ENCODE data around the gene ADCY1.

Gene ADCY1

GRCh38 chr7:45695249-45695995 is 121.3 kb downstream of the ADCY1 start:
- no peak for DNase-seq (ENCODE audit: low spot score)

DNA sequence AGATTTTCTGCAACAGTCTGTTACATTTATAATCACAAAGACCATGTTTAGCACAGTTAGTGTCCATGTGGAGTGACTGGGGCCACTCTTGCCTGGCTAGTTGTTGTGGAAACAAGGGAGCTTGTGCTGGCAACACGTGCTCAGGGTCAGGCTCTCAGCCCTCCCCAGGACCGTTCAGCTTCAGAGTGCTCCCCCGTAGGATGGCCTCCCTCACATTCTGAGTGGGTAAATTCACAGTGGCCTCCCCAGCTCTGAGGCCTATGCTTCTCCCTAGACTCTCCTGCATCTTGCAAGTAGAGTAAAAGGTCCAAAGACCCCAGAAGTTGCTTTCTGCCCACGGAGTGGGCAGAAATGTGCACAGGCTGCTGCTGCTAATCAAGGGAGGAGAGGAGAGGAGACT is 122.3 kb downstream of the ADCY1 start:
- DNase-seq (ENCODE audit: low spot score), result no peak

- DNase-seq (ENCODE audit: low spot score), result no peak
Observed at GRCh38 chr7:45697576-45698136, 123.5 kb downstream of the ADCY1 start.

DNA sequence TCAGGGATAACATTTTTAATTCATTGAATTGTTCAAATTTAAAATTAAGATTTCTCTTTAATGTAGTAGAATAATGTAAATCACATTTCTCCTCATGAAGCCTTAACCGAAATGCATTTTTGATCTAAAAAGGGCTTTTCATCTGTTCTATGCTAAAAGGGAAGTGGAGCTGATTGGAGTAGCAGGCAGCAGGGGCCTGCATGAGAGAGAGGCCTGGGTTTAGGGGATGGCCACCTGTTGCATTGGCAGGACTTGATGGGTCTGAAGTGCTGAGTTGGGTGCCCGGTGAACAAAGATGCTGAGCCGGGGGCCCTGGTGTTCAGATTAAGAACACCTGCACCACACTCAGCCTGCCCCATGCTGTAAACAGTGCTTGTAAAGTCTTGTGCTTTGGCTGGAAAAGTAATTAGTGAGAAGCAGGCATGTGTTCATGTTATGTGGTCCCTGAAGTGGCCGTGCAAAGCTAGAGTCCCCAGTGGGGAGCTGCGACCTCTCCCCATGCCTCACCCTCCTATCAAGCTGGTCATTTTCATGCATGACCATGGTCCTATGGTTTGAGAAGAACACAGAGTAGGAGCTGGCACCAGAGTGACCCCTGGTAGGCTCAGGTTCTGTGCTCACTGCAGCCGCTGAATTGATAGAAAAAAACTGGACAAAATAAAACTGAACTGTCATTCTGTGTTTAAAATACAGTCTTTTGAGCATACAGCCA is 124.3 kb downstream of the ADCY1 start:
- no peak for DNase-seq (ENCODE audit: low spot score)

DNA sequence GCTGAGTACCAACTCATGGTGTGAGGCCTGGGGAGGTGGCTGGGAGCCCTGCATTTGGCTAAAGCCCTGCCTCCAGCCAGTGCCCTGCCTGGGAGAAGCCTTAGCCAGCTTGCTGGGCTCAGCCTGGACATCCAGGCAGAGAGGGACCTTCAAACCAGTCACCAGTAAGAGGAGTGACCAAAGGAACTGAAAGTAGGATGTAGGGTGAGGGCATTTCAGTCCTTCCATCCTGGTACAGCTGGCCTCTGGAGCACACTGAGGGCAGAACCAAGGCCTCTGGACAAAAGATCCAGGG is 124.8 kb downstream of the ADCY1 start:
- no peak for DNase-seq (ENCODE audit: low spot score)

GRCh38 chr7:45699726-45700390 is 125.7 kb downstream of the ADCY1 start:
- no peak for DNase-seq (ENCODE audit: low spot score)

DNA sequence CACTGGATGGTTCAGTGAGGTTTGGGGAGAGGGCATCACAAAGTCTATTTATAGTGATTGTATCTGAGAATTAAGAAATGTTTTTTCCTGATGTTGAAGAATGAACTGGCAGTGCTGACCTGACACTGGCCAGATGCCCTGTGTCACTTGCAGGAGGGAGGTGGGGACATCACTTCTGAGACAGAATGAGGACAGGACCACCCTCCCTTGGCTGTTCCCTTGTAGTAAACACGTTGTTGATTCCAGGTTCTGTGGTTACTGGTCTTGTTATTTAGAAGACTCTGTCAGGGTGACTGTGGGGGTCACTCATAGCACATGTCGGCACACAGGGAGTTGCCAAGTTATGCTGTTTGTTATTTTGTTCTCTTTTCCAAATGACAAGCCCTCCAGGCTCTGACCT is 126.4 kb downstream of the ADCY1 start:
- no peak for DNase-seq (ENCODE audit: low spot score)

DNA sequence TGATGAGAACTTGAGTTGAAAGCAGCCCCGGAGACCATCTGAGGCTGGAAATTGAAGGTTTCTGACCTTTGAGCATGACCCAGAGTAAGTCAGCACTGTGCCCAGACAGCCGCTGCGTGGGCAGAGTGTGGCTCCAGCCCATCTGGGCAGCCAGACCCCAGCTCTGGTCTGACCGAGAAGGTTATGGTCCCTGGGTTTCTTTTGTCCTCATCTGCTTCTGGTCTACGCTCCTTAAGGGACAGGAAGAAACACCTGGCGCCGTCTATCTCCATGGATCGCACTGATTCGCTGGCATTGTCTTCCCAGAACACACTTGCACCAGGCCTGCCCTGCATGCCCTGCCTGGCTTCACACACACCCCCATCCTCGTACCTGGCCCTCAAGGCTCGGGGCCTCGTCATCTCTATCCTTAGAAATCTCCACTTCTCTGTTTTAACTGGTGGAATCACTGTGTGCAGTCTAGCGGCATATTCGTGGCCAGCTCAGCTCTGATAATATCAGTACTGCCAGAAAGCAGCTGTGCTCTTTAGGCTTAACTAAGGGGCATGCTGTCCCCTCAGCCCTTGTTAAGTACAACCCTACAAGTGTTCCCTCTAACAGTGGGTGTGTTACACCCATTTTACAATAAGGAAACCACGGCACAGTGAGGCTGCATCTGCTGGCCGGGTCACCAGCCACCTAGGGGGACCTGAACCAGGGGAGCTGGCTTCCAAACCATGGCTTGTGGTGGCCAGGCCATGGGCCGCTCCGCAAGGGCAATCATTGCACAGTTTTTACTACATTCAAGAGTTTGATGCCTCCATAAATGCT is 127.7 kb downstream of the ADCY1 start:
- no peak for DNase-seq (ENCODE audit: low spot score)

DNA sequence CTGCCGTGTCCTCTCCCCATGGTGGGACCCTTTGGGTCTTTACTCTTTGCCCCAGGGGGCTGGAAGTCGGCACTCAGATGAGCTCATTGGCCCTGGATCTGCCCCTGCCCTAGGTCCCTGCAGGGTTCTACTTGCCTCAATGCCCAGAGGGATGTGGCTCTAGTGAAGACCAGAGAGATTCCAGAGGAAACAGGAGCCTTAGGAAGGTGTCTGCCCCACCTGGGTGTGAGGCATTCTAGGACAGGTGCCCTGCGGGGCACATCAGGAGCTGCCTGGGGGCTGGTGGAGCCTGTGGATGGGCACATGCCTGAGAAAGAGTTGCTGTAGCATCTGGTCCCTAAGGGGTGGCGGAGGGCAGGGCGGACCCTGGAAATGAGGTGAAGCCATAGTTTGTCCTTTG is 128.6 kb downstream of the ADCY1 start:
- DNase-seq (ENCODE audit: low spot score), result no peak

- DNase-seq (ENCODE audit: low spot score), result no peak
Observed at GRCh38 chr7:45703373-45703821, 129.2 kb downstream of the ADCY1 start.

- DNase-seq (ENCODE audit: low spot score), result no peak
Observed at GRCh38 chr7:45703911-45704682, 129.9 kb downstream of the ADCY1 start.

GRCh38 chr7:45704683-45705016 is 130.5 kb downstream of the ADCY1 start:
- no peak for DNase-seq (ENCODE audit: low spot score)

- no peak for DNase-seq (ENCODE audit: low spot score)
Observed at GRCh38 chr7:45708046-45708950, 134.1 kb downstream of the ADCY1 start.

DNA sequence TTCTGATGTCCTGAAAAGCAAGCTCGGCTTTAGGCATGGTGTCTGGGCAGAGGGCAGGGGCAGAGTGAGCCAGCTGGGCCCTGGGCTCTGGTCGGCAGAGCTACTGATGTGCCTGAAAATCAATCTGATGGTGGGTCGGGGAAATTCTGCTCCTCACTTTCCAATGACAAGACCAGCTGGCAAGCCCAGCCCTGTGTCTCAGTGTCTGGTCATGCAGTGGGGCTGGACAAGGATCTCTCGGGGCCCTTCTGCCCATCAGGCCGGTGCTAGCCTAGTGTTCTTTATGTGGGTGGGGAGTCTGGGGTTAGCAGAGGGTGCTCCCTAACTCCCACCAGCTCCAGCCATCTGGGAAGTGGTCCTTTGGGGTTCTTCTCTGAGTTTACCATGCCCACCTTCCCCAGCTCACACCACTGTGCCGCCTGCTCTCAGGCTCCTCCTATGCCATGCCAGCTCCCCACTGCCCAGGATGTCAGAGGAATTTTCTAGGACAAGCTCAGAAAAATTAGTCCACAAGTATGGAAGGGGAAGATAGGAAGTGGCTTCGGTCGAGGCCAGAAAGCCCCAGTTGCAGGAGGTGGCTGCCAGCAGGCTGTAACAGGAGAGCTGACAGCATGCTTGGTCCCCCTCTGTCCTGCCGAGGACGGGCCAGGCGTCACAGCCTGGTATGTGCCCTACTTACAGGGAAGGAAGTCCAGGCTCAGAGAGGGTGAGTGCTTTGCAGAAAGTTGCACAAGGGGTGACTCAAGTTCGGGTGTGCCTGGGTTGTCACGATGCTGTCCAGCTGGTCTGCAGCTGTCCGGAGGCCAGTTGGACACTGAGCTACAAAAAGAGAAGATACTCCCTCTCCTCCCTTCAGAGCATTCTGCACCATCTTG is 135.2 kb downstream of the ADCY1 start:
- no peak for DNase-seq (ENCODE audit: low spot score)

GRCh38 chr7:45710271-45711160 is 136.3 kb downstream of the ADCY1 start:
- DNase-seq (ENCODE audit: low spot score), result no peak

DNA sequence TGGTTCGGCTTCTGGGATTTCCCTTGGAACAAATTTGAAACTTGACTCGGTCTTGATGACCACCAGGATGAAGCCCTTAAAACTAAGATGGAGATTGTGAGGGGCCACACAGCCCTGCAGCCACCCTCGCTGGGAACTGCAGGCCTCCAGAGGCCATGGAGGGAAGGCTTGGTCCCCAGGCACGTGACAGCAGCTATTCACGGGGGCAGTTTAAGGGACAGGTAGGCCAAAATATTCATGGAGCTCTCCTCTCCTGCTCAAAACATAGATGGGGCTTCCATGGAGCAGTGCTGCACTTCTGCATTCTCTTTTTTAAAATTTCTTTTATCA is 137.0 kb downstream of the ADCY1 start:
- DNase-seq (ENCODE audit: low spot score), result no peak

DNA sequence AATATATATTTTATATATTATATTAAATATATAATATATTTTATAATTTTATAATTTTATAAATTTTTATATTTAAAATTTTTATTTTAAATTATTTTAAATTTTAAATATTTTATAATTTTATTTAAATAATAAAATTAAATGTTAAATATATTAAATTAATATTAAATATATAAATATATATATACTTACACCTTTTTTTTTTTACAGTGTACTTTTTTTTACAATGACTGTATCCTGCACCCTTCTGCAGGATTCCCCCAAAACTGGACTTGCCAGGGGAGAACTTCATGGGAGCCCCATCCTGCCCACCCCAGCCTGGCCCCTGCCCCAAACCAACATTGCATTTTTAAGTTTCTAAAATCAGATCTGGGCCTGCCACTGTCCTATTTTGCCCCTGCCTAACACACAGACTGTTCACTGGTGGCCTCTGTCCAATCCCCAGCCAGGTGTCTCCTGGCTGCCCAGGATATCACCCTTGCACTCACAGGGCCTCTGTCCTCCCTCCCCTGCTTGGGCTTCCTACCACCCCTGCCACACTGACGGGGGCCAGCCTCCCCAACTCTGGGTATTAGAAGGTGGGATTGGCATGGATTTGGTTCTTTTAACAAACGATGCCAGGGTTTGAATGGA is 138.0 kb downstream of the ADCY1 start:
- no peak for DNase-seq (ENCODE audit: low spot score)

Measured in hematopoietic multipotent progenitor cell treated with erythropoietin and hydrocortisone succinate and interleukin-3 and kit ligand, for 15 days (in vitro differentiated cells).